Measurements from ENCODE around the gene CELF2.

Gene CELF2

GRCh38 chr10:11322698-11323097 is 305.0 kb downstream of the CELF2 start:
- no peak for DNase-seq (ENCODE audit: low read depth)
- in situ Hi-C loops (cut with HindIII; ENCODE audit: low sequenced_read_pairs): no loop called here
- TF ChIP-seq CTCF (IDR thresholded peaks at IDR 0.05; ENCODE audit: low read depth, low read length, missing control alignments): no peak
- H3K4me3 ChIP-seq (ENCODE audit: low read depth, low read length): no peak overlapping the region

GRCh38 chr10:11324761-11325321 is 307.2 kb downstream of the CELF2 start:
- TF ChIP-seq CTCF (IDR thresholded peaks at IDR 0.05; ENCODE audit: low read depth, low read length, missing control alignments): no peak
- in situ Hi-C loops (cut with HindIII; ENCODE audit: low sequenced_read_pairs): no loop called here
- no peak for DNase-seq (ENCODE audit: low read depth)
- no peak overlapping the region for H3K4me3 ChIP-seq (ENCODE audit: low read depth, low read length)

- DNase-seq (ENCODE audit: low read depth): no peak
- H3K4me3 ChIP-seq (ENCODE audit: low read depth, low read length): no peak overlapping the region
- TF ChIP-seq CTCF (IDR thresholded peaks at IDR 0.05; ENCODE audit: low read depth, low read length, missing control alignments): no peak
- in situ Hi-C loops (cut with HindIII; ENCODE audit: low sequenced_read_pairs): no loop called here
Measured at GRCh38 chr10:11325817-11326216, 308.1 kb downstream of the CELF2 start.

GRCh38 chr10:11326241-11326640 is 308.6 kb downstream of the CELF2 start:
- in situ Hi-C loops (cut with HindIII; ENCODE audit: low sequenced_read_pairs): no loop called here
- no peak for DNase-seq (ENCODE audit: low read depth)

GRCh38 chr10:11326913-11327616 is 309.4 kb downstream of the CELF2 start:
- in situ Hi-C loops (cut with HindIII; ENCODE audit: low sequenced_read_pairs): no loop called here
- TF ChIP-seq CTCF (IDR thresholded peaks at IDR 0.05; ENCODE audit: low read depth, low read length, missing control alignments): no peak

More at GRCh38 chr10:11326241-11326640, 308.6 kb downstream of the CELF2 start:
- no peak overlapping the region for H3K4me3 ChIP-seq (ENCODE audit: low read depth, low read length)
- TF ChIP-seq CTCF (IDR thresholded peaks at IDR 0.05; ENCODE audit: low read depth, low read length, missing control alignments): no peak

GRCh38 chr10:11328264-11329061 is 310.8 kb downstream of the CELF2 start:
- no peak for DNase-seq (ENCODE audit: low read depth)
- TF ChIP-seq CTCF (IDR thresholded peaks at IDR 0.05; ENCODE audit: low read depth, low read length, missing control alignments): no peak
- in situ Hi-C loops (cut with HindIII; ENCODE audit: low sequenced_read_pairs): no loop called here
- H3K4me3 ChIP-seq (ENCODE audit: low read depth, low read length): no peak overlapping the region

More at GRCh38 chr10:11326913-11327616, 309.4 kb downstream of the CELF2 start:
- H3K4me3 ChIP-seq (ENCODE audit: low read depth, low read length): no peak overlapping the region
- DNase-seq (ENCODE audit: low read depth): no peak
